AG10803 (cell line): ENCODE measurements around the gene ATP5F1B.

ENCODE experiments used
- DNase-seq: peaks from one replicate; pipeline ENCODE4 v3.0.0; 2010; ENCODE audit warnings: low read depth
- H3K4me3 ChIP-seq: 2 replicates; pipeline ENCODE4 v1.5.1; 2011; ENCODE audit warnings: mild to moderate bottlenecking, low read length, control low read depth
- TF ChIP-seq, protein P1 (sequence below): conservative IDR thresholded peaks from 2 replicates; pipeline ENCODE4 v1.5.1; 2011; ENCODE audit warnings: mild to moderate bottlenecking, low read length, control low read depth, inconsistent platforms

ATP5F1B gene

DNA sequence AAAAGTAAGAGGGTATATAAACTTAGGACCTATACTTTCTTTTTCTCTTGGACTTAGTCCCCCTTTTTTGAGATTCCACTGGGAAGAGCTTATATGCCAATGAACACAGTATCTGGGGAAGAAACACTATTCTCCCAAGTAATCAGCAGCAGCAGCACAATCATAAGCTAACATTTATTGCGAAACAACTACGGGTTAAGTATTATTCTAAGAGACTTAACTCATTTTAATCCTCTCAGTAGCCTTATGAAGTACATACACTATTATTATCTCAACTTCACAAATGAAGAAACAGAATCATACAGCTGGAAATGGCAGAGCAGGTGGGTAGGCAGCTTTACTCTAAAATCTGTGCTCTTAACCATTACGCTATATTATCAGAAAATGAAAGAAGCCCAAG, 43.5 kb downstream of the ATP5F1B start:
- no peak overlapping the region for H3K4me3 ChIP-seq
- TF ChIP-seq, protein P1, sequence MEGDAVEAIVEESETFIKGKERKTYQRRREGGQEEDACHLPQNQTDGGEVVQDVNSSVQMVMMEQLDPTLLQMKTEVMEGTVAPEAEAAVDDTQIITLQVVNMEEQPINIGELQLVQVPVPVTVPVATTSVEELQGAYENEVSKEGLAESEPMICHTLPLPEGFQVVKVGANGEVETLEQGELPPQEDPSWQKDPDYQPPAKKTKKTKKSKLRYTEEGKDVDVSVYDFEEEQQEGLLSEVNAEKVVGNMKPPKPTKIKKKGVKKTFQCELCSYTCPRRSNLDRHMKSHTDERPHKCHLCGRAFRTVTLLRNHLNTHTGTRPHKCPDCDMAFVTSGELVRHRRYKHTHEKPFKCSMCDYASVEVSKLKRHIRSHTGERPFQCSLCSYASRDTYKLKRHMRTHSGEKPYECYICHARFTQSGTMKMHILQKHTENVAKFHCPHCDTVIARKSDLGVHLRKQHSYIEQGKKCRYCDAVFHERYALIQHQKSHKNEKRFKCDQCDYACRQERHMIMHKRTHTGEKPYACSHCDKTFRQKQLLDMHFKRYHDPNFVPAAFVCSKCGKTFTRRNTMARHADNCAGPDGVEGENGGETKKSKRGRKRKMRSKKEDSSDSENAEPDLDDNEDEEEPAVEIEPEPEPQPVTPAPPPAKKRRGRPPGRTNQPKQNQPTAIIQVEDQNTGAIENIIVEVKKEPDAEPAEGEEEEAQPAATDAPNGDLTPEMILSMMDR: no peak
- no peak for DNase-seq

GRCh38 chr12:56601503-56601902, 44.3 kb downstream of the ATP5F1B start:
- DNase-seq: no peak
- no peak overlapping the region for H3K4me3 ChIP-seq
- TF ChIP-seq, protein P1: 0 out of 2 replicates have a peak, but pooled peaks have one; percentile 14

- no peak overlapping the region for H3K4me3 ChIP-seq
- DNase-seq: no peak
- TF ChIP-seq, protein P1: no peak
Observed at GRCh38 chr12:56600753-56601152, 45.0 kb downstream of the ATP5F1B start.

GRCh38 chr12:56599797-56600196, 46.0 kb downstream of the ATP5F1B start:
- no peak overlapping the region for H3K4me3 ChIP-seq
- DNase-seq: no peak
- TF ChIP-seq, protein P1: no peak

DNA sequence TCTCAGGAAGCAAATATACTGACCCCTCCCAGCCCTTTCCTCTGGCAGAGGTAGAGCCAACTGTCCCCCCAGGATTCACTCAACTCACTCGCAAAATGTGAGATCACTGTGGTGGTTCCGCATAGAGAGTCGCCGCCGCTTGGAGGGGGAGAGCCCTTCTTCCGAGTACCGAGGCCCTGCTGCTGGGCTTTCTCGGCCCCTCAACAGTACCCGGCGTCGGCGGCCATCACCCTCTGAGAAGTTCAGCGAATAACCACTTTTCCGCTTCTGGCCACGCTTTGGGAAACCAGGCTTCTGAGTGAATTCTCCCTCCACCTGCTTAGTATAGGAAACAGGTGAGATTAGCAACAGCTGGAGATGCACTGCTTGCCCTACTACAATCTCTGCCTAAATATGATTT, 46.7 kb downstream of the ATP5F1B start:
- TF ChIP-seq, protein P1: no peak
- DNase-seq: no peak
- no peak overlapping the region for H3K4me3 ChIP-seq

GRCh38 chr12:56596815-56597214, 49.0 kb downstream of the ATP5F1B start:
- TF ChIP-seq, protein P1: no peak
- no peak for DNase-seq
- H3K4me3 ChIP-seq: no peak overlapping the region

- H3K4me3 ChIP-seq: no peak overlapping the region
- TF ChIP-seq, protein P1: peak; percentile 91
- DNase-seq: peak; percentile 80
Observed at GRCh38 chr12:56593909-56594621, 51.7 kb downstream of the ATP5F1B start.
